A549 treated with RU486 at 1 μM for 4 hours (cell line): ENCODE results near the gene CISH. TPM values are rescaled to one million over a fixed set of nuclear protein-coding genes. Genes with fewer than 3 reads are reported as not detected.

Source experiments
- total RNA-seq: library from RNA; stranded (reverse); fragments of 200-300 nt; extraction: Qiagen RNA extraction; gene quantifications from 5 replicates; pipeline ENCODE4 v1.2.3, GENCODE V29; 2022; ENCODE audit warnings: low read depth

CISH gene
- total RNA-seq, result 0.48 to 0.90 TPM (median 0.67 TPM) in 5 replicates

GRCh38 chr3:50611464-50612233 lies at the start of gene CISH:
Gene CISH (minus strand): TSS chr3:50611774. CDS start chr3:50611650, 124 bp downstream.

GRCh38 chr3:50617096-50617791 lies 5.7 kb upstream of the CISH start, which contains the start of gene MAPKAPK3:
Gene MAPKAPK3 (plus strand): TSS chr3:50617151. CDS start chr3:50617566, 415 bp downstream.

GRCh38 chr3:50568947-50569749 lies 42.4 kb downstream of the CISH start, which contains the start of gene HEMK1:
Gene HEMK1 (plus strand): TSS chr3:50569522. CDS start chr3:50571105, 1,583 bp downstream.

GRCh38 chr3:50567386-50568167 lies 44.0 kb downstream of the CISH start, which contains the start of gene C3orf18:
Gene C3orf18 (minus strand): TSS chr3:50567747. CDS start chr3:50565699, 2,048 bp downstream.

Other genes with a start within 250 kb of the CISH start
- gene CACNA2D2, start 108.1 kb downstream of the CISH start, total RNA-seq, result 0.25 to 0.75 TPM (median 0.58 TPM) in 5 replicates
- gene C3orf18, start 44.0 kb downstream of the CISH start, total RNA-seq, result 2.0 to 2.9 TPM (median 2.5 TPM) in 5 replicates
- gene HEMK1, start 42.3 kb downstream of the CISH start, total RNA-seq, result 4.4 to 7.4 TPM (median 6.3 TPM) in 5 replicates
- 21.1 to 24.6 TPM (median 23.5 TPM) in 5 replicates for gene MAPKAPK3, start 5.4 kb upstream of the CISH start, total RNA-seq
- gene DOCK3, start 63.2 kb upstream of the CISH start, total RNA-seq, result 0.27 to 0.39 TPM (median 0.34 TPM) in 5 replicates